Osteocyte (in vitro differentiated cells): Measurements from ENCODE around the gene MYO1D. TPM values are rescaled to one million over a fixed set of nuclear protein-coding genes. Genes with fewer than 3 reads are reported as not detected.
A peak's percentile ranks its signal among the peaks of the same experiment; 100 is the strongest.
"Not testable (repeated sequence)": the region's sequence is repeated elsewhere in the genome, so short reads cannot be mapped to it uniquely, and the experiment has no call there.

ENCODE experiments used
- DNase-seq: peaks from one replicate; pipeline ENCODE4 v3.0.0; 2021; ENCODE audit warnings: mixed read lengths; ENCODE audit not compliant: unreplicated experiment; ENCODE audit errors: extremely low spot score
- H3K27ac Mint-ChIP-seq: one replicate; pipeline ENCODE4 v1.8.0; 2021; ENCODE audit warnings: mild to moderate bottlenecking, mixed read lengths; ENCODE audit not compliant: unreplicated experiment
- H3K27me3 Mint-ChIP-seq: one replicate; pipeline ENCODE4 v1.8.0; 2021; ENCODE audit warnings: mixed read lengths; ENCODE audit not compliant: unreplicated experiment
- H3K36me3 Mint-ChIP-seq: one replicate; pipeline ENCODE4 v1.8.0; 2021; ENCODE audit warnings: mixed read lengths; ENCODE audit not compliant: unreplicated experiment
- H3K4me1 Mint-ChIP-seq: one replicate; pipeline ENCODE4 v1.8.0; 2021; ENCODE audit warnings: mixed read lengths; ENCODE audit not compliant: unreplicated experiment
- H3K4me3 Mint-ChIP-seq: one replicate; pipeline ENCODE4 v1.8.0; 2021; ENCODE audit warnings: mild to moderate bottlenecking, moderate library complexity, mixed read lengths; ENCODE audit not compliant: unreplicated experiment
- H3K9me3 Mint-ChIP-seq: one replicate; pipeline ENCODE4 v1.8.0; 2021; ENCODE audit warnings: mixed read lengths; ENCODE audit not compliant: unreplicated experiment
- total RNA-seq: library from RNA; stranded (reverse); gene quantifications from 2 replicates; pipeline ENCODE4 v1.2.1, GENCODE V29; 2021
- TF ChIP-seq, protein P1 (sequence below): fragments of 200-600 bp; sonication (generic); IDR thresholded peaks from 2 replicates; pipeline ENCODE4 v1.5.0; 2021; ENCODE audit warnings: antibody characterized with exemption, mild to moderate bottlenecking, moderate library complexity

MYO1D gene
- total RNA-seq, 1 donor from 2014 or later, result 19.1 TPM

DNA sequence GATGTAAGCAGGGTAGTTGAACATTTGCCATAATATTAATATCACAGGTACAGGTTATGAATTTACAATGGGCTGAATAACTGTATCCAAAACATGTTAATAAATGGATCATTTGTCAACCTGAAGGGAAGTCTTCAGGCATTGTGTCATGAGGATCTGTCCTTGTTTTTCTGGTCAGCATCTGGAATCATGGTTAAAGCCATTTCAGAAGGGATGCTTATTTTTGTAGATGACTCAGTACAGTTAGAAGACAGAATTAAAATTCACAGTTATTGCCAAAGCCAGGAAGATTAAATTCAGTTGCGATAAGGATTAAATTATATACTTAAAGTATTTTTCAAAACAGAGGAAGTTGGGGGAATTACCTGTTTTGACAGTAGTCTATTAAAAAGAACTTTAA lies 424.6 kb downstream of the MYO1D start:
- TF ChIP-seq, protein P1, sequence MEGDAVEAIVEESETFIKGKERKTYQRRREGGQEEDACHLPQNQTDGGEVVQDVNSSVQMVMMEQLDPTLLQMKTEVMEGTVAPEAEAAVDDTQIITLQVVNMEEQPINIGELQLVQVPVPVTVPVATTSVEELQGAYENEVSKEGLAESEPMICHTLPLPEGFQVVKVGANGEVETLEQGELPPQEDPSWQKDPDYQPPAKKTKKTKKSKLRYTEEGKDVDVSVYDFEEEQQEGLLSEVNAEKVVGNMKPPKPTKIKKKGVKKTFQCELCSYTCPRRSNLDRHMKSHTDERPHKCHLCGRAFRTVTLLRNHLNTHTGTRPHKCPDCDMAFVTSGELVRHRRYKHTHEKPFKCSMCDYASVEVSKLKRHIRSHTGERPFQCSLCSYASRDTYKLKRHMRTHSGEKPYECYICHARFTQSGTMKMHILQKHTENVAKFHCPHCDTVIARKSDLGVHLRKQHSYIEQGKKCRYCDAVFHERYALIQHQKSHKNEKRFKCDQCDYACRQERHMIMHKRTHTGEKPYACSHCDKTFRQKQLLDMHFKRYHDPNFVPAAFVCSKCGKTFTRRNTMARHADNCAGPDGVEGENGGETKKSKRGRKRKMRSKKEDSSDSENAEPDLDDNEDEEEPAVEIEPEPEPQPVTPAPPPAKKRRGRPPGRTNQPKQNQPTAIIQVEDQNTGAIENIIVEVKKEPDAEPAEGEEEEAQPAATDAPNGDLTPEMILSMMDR, result no peak
- peaks cover 2% of the 10 kb centered on the region for H3K4me1 Mint-ChIP-seq
- H3K9me3 Mint-ChIP-seq, result no peaks in the 10 kb centered on the region
- no peak overlapping the region for H3K27ac Mint-ChIP-seq
- H3K36me3 Mint-ChIP-seq, result peaks cover 51% of the 10 kb centered on the region
- H3K27me3 Mint-ChIP-seq, result no peaks in the 10 kb centered on the region
- no peak overlapping the region for H3K4me3 Mint-ChIP-seq
- DNase-seq, result no peak

DNA sequence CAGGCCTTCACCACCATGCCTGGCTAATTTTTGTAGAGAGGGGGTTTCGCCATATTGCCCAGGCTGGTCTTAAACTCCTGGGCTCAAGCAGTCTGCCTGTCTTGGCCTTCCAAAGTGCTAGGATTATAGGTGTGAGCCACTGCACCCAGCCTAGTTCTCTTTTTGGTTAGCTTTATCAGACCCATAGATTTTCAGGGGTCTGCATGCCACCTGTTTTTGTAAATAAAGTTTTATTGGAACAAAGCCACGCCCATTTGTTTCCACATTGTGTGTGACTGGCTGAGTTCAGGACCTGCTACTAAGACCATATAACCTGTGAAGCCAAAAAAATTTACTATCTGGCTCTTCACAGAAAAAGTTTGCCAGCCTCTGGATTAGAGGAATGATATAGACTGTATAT lies 425.0 kb downstream of the MYO1D start:
- H3K27ac Mint-ChIP-seq, result no peak overlapping the region
- DNase-seq, result no peak
- H3K27me3 Mint-ChIP-seq, result no peaks in the 10 kb centered on the region
- no peak overlapping the region for H3K4me3 Mint-ChIP-seq
- H3K4me1 Mint-ChIP-seq, result peaks cover 5% of the 10 kb centered on the region
- TF ChIP-seq, protein P1, result no peak
- no peaks in the 10 kb centered on the region for H3K9me3 Mint-ChIP-seq
- peaks cover 52% of the 10 kb centered on the region for H3K36me3 Mint-ChIP-seq

DNA sequence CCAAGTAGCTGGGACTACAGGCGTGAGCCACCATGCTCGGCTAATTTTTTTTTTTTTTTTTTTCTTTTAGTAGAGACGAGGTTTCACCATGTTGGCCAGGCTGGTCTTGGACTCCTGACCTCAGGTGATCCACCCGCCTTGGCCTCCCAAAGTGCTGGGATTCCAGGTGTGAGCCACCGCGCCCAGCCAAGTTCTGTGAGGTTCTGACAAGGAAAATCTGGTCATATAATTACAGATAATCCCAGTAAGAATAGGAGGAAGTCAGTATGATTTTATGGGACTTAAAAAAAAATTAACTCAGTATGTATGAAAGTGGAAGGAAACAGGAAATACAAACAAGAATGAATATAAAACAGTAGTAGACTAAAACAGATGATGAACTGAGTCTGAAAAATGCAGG lies 426.5 kb downstream of the MYO1D start:
- peaks cover 52% of the 10 kb centered on the region for H3K36me3 Mint-ChIP-seq
- H3K27me3 Mint-ChIP-seq, H3K4me3 Mint-ChIP-seq, H3K9me3 Mint-ChIP-seq, DNase-seq, H3K27ac Mint-ChIP-seq: not testable (repeated sequence)
- peaks cover 20% of the 10 kb centered on the region for H3K4me1 Mint-ChIP-seq

DNA sequence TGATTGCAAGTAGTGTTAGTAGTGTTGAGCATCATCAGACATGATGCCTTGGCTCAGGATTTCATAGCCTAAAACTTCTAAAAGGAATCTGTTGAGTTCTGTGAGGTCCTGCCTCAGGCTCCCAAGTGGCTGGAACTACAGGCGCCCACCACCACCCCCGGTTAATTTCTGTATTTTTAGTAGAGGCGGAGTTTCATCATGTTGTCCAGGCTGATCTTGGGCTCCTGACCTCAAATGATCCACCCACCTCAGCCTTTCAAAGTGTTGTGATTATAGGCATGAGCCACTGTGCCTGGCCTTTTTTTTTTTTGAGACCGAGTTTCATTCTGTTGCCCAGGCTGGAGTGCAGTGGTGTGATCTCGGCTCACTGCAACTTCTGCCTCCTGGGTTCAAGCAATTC lies 427.0 kb downstream of the MYO1D start:
- Mint-ChIP-seq H3K36me3 (peaks cover 48% of the 10 kb centered on the region), H3K27me3 (no peaks in the 10 kb centered on the region), H3K4me1 (peaks cover 23% of the 10 kb centered on the region), H3K9me3 (no peaks in the 10 kb centered on the region), H3K4me3 (no peak overlapping the region), H3K27ac (no peak overlapping the region)
- TF ChIP-seq, protein P1, result no peak
- DNase-seq, result no peak

DNA sequence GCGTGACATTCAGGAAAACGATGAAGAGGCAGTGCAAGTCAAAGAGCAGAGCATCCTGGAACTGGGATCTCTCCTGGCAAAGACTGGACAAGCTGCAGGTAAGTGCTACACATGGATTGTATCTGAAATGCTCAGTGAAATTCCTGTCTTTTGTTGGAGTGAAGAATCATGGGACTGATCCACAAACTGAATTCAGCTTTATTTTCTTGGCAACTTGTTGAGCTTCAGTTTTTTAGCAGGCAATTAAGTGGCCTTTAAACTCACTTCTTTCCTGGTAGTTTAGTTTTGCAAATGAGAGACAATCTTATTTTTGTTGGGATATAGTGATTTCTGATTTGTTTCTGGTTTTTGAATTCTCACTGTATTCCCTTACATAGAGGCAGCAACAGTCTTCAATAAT lies 430.0 kb downstream of the MYO1D start:
- Mint-ChIP-seq H3K9me3 (no peaks in the 10 kb centered on the region), H3K27ac (peak overlapping the region; percentile 35)

More for the DNA sequence above, 430.0 kb downstream of the MYO1D start:
- DNase-seq, result no peak
- Mint-ChIP-seq H3K4me1 (peaks cover 25% of the 10 kb centered on the region), H3K4me3 (no peak overlapping the region), H3K36me3 (peaks cover 28% of the 10 kb centered on the region), H3K27me3 (peaks cover 4% of the 10 kb centered on the region)
- TF ChIP-seq, protein P1, result no peak
